ENCODE data around the gene KLF13.

KLF13 gene

GRCh38 chr15:31405200-31405920 lies 78.7 kb downstream of the KLF13 start:
- DNase-seq, result no peak

GRCh38 chr15:31407376-31407775 lies 80.7 kb downstream of the KLF13 start:
- DNase-seq, result no peak

- DNase-seq, result no peak
Observed at GRCh38 chr15:31407851-31408250, 81.2 kb downstream of the KLF13 start.

- DNase-seq, result no peak
Observed at GRCh38 chr15:31408724-31409123, 82.1 kb downstream of the KLF13 start.

GRCh38 chr15:31409171-31409570 lies 82.5 kb downstream of the KLF13 start:
- no peak for DNase-seq

- DNase-seq, result no peak
Observed at GRCh38 chr15:31412824-31413223, 86.2 kb downstream of the KLF13 start.

- no peak for DNase-seq
Observed at GRCh38 chr15:31415201-31415600, 88.6 kb downstream of the KLF13 start.

- DNase-seq, result no peak
Observed at GRCh38 chr15:31419820-31420219, 93.2 kb downstream of the KLF13 start.

GRCh38 chr15:31427411-31427810 lies 100.8 kb downstream of the KLF13 start:
- DNase-seq, result no peak

Data from DMS79 treated with DMSO at 0.1 percent for 48 hours (cell line).